Tibial nerve (tissue), 4 donors: ENCODE measurements around the gene ZDHHC16. TPM values are rescaled to one million over a fixed set of nuclear protein-coding genes. Genes with fewer than 3 reads are reported as not detected.
"Not testable (repeated sequence)": the region's sequence is repeated elsewhere in the genome, so short reads cannot be mapped to it uniquely, and the experiment has no call there.

ENCODE experiments used
- DNase-seq, 2 donors: peaks; one replicate each; pipeline ENCODE4 v3.0.0-alpha.2; 2019; ENCODE audit warnings: low spot score in 2 of 2
- H3K27ac ChIP-seq, 4 donors: fragments of 200-600 bp; sonication (generic) in 3 of 4; one replicate each; pipeline ENCODE4 v1.5.1; 2017 to 2019; ENCODE audit warnings: mild to moderate bottlenecking in 1 of 4
- H3K27me3 ChIP-seq, 2 donors: fragments of 200-600 bp; sonication (generic) in 1 of 2; one replicate each; pipeline versions ENCODE4 v1.5.1 to v1.6.0; 2017 to 2019
- H3K36me3 ChIP-seq, 3 donors: fragments of 200-600 bp; sonication (generic); one replicate each; pipeline ENCODE4 v1.5.1; 2018 to 2019
- H3K4me1 ChIP-seq, 4 donors: fragments of 200-600 bp; sonication (generic) in 3 of 4; one replicate each; pipeline ENCODE4 v1.5.1; 2017 to 2019
- H3K4me3 ChIP-seq, 4 donors: fragments of 200-600 bp; sonication (generic) in 3 of 4; one replicate each; pipeline ENCODE4 v1.5.1; 2017 to 2019; ENCODE audit warnings: mild to moderate bottlenecking in 1 of 4, moderate library complexity in 1 of 4
- H3K9me3 ChIP-seq, 4 donors: fragments of 200-600 bp; sonication (generic) in 3 of 4; one replicate each; pipeline ENCODE4 v1.5.1; 2017 to 2019
- EP300 ChIP-seq, 2 donors: sonication (generic); formaldehyde crosslinking; IDR thresholded peaks; one replicate each; pipeline ENCODE4 v1.6.1; 2017; ENCODE audit warnings: antibody characterized with exemption in 2 of 2, mild to moderate bottlenecking in 1 of 2
- POLR2A ChIP-seq, 2 donors: fragments of 450-650 bp; IDR thresholded peaks; one replicate each; pipeline ENCODE4 v1.6.1; 2017; ENCODE audit warnings: antibody characterized with exemption in 2 of 2, mild to moderate bottlenecking in 2 of 2, moderate library complexity in 2 of 2
- WGBS, 2 donors: methylation state at CpG; one replicate each; pipeline ENCODE4 v1.1.5; 2018; 5-methylcytosine and 5-hydroxymethylcytosine counted together
- total RNA-seq, 4 donors: library from RNA; depleted of rRNA; stranded (reverse); fragments of >200 nt; gene quantifications; one replicate each; pipeline ENCODE4 v1.1.0, GENCODE V29; 2016
- TF ChIP-seq, protein P1 (sequence below), 5 experiments: fragments of 200-600 bp in 3 of 5; fragments of 450-650 bp in 2 of 5; sonication (generic) in 3 of 5; IDR thresholded peaks; one replicate each; pipeline ENCODE4 v1.5.1; 2016 to 2019; ENCODE audit warnings: antibody characterized with exemption in 5 of 5, mild to moderate bottlenecking in 3 of 5, moderate library complexity in 2 of 5

The ZDHHC16 gene
- total RNA-seq, 4 donors from 2014 or later: 26.4 to 50.4 (median 36.0) TPM

DNA sequence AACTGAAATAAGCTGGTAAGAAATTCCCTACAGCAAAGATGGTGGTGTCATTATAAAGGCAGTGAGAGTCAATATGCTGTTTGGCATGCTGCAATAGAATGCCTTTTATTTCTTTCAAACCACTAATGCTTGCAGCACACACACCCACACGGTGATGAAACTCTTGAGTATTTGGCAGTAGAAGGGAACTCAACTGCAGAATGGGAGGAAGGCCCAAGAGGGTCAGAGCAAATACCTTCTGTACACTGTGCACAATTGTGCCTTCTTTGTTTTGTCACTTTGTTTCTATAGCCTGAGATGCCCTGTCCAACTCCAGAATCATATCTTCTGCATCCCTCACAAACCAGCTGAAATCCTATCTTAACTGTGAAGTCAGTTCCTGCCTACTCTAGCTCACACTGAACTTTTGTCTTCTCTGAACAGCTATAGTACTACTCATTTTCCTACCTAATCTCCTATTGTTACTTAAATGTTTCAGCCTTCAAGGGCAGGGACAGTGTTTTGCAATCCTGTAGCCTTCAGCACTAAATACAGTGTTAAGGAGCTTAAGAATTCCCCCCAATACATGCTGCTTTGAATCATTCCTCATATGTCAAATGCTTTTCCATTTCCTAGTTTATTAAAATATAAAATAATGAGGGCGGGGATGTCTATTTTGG lies 30.1 kb downstream of the ZDHHC16 start:
- no peak overlapping the region for H3K4me3 ChIP-seq
- 53 to 56% methylated on average over 2 of the region's 2 CpGs for WGBS, 2 donors
- TF ChIP-seq POLR2A (IDR thresholded peaks at IDR 0.05) (no peak), EP300 (IDR thresholded peaks at IDR 0.05) (no peak)
- TF ChIP-seq, protein P1, sequence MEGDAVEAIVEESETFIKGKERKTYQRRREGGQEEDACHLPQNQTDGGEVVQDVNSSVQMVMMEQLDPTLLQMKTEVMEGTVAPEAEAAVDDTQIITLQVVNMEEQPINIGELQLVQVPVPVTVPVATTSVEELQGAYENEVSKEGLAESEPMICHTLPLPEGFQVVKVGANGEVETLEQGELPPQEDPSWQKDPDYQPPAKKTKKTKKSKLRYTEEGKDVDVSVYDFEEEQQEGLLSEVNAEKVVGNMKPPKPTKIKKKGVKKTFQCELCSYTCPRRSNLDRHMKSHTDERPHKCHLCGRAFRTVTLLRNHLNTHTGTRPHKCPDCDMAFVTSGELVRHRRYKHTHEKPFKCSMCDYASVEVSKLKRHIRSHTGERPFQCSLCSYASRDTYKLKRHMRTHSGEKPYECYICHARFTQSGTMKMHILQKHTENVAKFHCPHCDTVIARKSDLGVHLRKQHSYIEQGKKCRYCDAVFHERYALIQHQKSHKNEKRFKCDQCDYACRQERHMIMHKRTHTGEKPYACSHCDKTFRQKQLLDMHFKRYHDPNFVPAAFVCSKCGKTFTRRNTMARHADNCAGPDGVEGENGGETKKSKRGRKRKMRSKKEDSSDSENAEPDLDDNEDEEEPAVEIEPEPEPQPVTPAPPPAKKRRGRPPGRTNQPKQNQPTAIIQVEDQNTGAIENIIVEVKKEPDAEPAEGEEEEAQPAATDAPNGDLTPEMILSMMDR (IDR thresholded peaks at IDR 0.05): no peak
- peak overlapping the region in 2 of 4 donors; percentile 32 to 66 for H3K27ac ChIP-seq
- H3K36me3 ChIP-seq: peaks cover 2 to 100% (median 31%) of the 10 kb centered on the region in 3 donors
- peaks cover 0 to 15% (median 0%) of the 10 kb centered on the region in 4 donors for H3K4me1 ChIP-seq
- H3K27me3 ChIP-seq: no peaks in the 10 kb centered on the region
- no peaks in the 10 kb centered on the region for H3K9me3 ChIP-seq
- no peak for DNase-seq

DNA sequence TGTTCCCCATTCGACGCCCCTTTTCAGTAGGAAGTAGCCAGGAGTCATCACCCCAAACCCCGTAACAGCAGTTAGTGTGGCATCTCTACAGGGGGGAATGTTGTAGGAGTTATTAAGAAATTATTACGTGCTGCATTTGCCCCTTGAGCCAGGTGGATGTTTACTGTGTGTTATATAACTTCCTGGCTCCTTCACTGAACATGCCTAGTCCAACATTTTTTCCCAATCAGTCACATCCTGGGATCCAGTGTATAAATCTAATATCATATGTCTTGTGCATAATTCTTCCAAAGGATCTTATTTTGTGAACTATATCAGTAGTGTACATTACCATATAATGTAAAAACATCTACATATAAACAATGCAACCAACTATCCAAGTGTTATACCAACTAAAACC lies 33.4 kb downstream of the ZDHHC16 start:
- not testable (repeated sequence) for H3K27me3 ChIP-seq, DNase-seq, H3K4me3 ChIP-seq, H3K27ac ChIP-seq, H3K9me3 ChIP-seq
- peaks cover 2 to 93% (median 31%) of the 10 kb centered on the region in 3 donors for H3K36me3 ChIP-seq
- 82 to 88% methylated on average over 4 of the region's 4 CpGs for WGBS, 2 donors
- peaks cover 0 to 23% (median 0%) of the 10 kb centered on the region in 4 donors for H3K4me1 ChIP-seq

DNA sequence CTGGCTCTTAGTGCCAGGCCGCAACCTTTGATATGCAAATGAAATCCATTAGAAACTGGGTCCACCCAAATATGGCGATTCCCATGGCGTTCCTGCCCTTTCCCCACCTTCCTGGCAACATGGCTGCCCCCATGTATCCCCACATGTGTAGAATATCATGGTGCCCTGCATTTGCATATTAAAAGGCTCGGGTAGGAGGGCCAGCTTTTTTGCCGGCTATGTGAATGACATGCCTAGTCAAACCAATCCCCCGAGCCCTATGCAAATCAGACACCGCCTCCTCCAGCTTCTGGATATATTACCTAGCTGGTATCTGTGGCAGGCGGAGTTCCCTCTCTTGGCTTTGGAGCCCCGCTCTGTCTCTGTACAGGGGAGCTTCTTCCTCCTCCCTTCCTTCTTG lies 34.0 kb downstream of the ZDHHC16 start:
- peaks cover 2 to 88% (median 31%) of the 10 kb centered on the region in 3 donors for H3K36me3 ChIP-seq
- H3K27me3 ChIP-seq: no peaks in the 10 kb centered on the region
- no peaks in the 10 kb centered on the region for H3K9me3 ChIP-seq
- no peak for TF ChIP-seq EP300 (IDR thresholded peaks at IDR 0.05)
- TF ChIP-seq, protein P1 (IDR thresholded peaks at IDR 0.05): no peak
- no peak for TF ChIP-seq POLR2A (IDR thresholded peaks at IDR 0.05)
- WGBS, 2 donors: 74 to 77% methylated on average over 9 of the region's 9 CpGs
- H3K4me3 ChIP-seq: no peak overlapping the region
- no peak overlapping the region for H3K27ac ChIP-seq
- DNase-seq: no peak
- H3K4me1 ChIP-seq: peaks cover 0 to 23% (median 0%) of the 10 kb centered on the region in 4 donors

DNA sequence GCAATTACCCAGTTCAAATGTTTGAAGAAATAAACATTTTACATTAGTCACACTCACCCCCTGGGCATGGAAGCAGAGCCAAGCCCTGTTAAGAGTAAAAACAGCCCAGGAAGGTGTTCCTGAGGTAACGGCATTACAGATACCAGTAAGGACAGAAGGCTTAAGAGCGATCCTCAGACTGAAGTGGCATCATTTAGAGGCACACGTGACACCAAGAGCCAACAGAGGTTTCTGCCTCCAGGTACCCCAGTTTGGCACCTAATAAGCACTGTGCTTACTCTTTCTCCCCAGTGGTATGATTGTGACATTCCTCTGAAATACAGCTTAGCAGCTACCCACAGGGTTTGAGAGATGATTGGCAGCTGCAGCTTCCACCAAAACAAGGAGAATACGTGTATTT lies 35.1 kb downstream of the ZDHHC16 start:
- Histone ChIP-seq H3K27ac (no peak overlapping the region), H3K36me3 (peaks cover 2 to 84% (median 31%) of the 10 kb centered on the region in 3 donors)
- TF ChIP-seq, protein P1 (IDR thresholded peaks at IDR 0.05): no peak
- TF ChIP-seq POLR2A (IDR thresholded peaks at IDR 0.05) (no peak), EP300 (IDR thresholded peaks at IDR 0.05) (no peak)

DNA sequence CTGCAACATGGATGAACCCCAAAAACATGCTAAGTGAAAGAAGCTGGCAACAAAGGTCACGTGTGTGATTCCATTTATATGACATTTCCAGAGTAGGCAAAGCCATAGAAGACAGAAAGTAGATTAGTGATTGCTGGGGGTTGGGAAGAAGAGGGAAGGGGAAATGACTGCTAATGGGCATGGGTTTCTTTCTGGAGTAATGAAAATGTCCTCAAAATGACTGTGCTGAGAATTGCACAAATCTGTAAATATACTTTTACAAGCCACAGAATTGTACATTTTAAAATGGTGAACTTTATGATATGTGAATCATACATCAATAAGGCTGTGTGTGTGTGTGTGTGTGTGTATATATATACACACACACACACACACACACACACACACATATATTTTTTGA lies 36.4 kb downstream of the ZDHHC16 start:
- peaks cover 0 to 16% (median 0%) of the 10 kb centered on the region in 4 donors for H3K4me1 ChIP-seq
- H3K36me3 ChIP-seq: peaks cover 2 to 71% (median 25%) of the 10 kb centered on the region in 3 donors
- H3K27ac ChIP-seq: no peak overlapping the region
- H3K4me3 ChIP-seq: no peak overlapping the region
- TF ChIP-seq, protein P1 (IDR thresholded peaks at IDR 0.05): no peak
- TF ChIP-seq POLR2A (IDR thresholded peaks at IDR 0.05) (no peak), EP300 (IDR thresholded peaks at IDR 0.05) (no peak)
- 81 to 86% methylated on average over 1 of the region's 1 CpG for WGBS, 2 donors
- DNase-seq: no peak
- H3K27me3 ChIP-seq: no peaks in the 10 kb centered on the region
- H3K9me3 ChIP-seq: no peaks in the 10 kb centered on the region

More for the DNA sequence above, 35.1 kb downstream of the ZDHHC16 start:
- Histone ChIP-seq H3K4me1 (peaks cover 0 to 18% (median 0%) of the 10 kb centered on the region in 4 donors), H3K4me3 (no peak overlapping the region), H3K27me3 (no peaks in the 10 kb centered on the region), H3K9me3 (no peaks in the 10 kb centered on the region)
- DNase-seq: no peak
- WGBS, 2 donors: 93 to 94% methylated on average over 4 of the region's 4 CpGs
